HG03469 (cell line): ENCODE measurements around the gene PDE6B.
"Not testable (repeated sequence)": the region's sequence is repeated elsewhere in the genome, so short reads cannot be mapped to it uniquely, and the experiment has no call there.

Source experiments
- ATAC-seq: cut with Tn5 transposase; IDR thresholded peaks from one replicate; pipeline ENCODE4 v1.9.1; 2021; ENCODE audit warnings: mild to moderate bottlenecking, moderate library complexity, moderate number of reproducible peaks; ENCODE audit not compliant: unreplicated experiment

Gene PDE6B

DNA sequence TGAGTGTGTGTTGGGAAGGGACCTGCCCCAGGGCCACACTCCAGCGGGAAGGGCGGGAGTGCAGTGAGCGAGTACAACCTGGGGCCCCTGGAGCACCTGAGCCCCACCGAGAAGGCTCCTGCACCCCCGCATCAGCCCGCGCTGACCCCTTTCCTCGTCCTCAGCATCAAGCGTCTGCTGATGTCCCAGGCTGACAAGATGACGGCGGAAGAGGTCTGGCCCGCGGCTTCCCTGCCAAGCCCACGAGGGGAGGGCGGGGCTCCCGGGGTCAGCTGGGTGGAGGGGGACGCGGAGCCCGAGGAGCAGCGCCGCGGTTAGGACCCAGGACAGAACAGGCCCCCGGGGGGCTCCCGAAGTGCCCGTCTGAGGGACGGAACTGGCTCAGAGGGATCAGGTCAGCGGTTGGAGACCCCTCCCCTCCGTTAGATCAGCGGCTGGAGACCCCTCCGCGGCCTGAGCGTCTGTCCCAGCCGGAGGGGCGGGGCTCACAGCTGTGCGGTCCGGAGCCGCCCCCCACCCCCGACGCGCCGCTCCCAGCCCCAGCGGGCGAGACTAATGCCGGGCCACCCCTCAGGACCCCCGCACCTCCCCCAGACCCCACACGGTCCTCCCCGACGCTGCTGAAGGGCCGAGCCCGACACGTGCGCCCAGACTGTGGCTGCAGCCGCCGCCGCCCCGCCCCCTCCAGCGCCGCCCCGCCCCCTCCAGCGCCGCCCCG, 55.7 kb downstream of the PDE6B start:
- ATAC-seq: no peak

DNA sequence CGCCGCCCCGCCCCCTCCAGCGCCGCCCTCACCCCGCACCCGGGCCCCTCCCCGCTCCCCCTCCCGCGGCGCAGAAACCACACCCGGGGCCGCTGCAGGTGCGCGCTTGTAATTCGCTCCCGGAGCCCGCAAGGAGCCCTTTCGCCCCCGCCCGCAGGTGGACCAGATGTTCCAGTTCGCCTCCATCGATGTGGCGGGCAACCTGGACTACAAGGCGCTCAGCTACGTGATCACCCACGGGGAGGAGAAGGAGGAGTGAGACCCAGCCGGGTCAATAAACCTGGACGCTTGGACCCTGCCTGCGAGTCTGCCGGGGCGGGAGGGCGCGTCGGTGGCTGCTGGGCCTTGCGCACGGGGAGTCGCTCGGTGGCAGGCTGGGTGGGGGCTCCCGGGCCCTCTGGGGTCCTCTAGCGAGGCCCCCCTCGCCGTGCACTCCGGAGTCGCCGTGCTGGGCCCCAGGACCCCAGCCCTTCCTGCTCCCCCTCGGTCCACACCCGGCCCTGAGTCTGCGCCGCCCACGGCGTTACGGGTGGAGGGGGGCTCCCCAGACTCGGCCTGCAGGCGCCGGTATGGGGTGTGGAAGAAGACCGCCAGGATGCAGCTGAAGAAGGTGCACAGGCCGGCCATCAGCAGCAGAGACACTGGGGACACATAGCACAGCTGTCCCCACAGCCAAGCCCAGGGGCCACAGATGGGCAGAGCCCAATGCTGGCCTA, 56.5 kb downstream of the PDE6B start:
- ATAC-seq: no peak

DNA sequence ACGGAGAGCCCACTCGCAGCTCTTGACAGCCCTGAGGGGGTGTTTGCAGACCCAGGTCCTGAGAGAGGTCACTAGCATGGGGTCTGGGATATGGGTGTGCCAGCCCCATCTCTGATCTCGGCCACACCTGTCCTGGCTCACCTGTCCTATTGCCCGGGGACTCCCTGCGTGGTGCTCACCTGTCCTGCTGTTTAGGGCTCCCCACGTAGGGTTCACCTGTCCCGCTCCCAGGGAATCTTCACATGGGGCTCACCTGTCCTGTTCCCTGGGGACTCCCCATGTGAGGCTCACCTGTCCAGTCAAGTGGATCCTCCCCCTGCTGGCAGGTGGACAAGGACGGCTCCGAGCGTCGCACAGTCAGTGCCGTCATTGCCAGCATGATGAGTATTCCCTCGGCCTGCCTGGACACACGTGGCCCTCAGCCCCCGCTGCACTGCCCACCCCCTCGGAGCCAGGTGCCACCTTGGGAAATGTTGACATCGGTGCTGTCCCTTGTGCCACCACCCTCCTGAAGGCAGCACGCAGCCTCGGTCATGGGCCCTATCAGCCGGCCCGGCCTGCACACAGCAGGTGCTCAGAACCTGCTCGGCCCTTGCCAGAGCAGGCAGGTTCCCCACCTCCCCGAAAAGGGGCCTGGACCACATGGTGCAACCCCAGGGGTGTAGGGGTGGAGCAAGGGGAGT, 57.3 kb downstream of the PDE6B start:
- ATAC-seq: no peak

DNA sequence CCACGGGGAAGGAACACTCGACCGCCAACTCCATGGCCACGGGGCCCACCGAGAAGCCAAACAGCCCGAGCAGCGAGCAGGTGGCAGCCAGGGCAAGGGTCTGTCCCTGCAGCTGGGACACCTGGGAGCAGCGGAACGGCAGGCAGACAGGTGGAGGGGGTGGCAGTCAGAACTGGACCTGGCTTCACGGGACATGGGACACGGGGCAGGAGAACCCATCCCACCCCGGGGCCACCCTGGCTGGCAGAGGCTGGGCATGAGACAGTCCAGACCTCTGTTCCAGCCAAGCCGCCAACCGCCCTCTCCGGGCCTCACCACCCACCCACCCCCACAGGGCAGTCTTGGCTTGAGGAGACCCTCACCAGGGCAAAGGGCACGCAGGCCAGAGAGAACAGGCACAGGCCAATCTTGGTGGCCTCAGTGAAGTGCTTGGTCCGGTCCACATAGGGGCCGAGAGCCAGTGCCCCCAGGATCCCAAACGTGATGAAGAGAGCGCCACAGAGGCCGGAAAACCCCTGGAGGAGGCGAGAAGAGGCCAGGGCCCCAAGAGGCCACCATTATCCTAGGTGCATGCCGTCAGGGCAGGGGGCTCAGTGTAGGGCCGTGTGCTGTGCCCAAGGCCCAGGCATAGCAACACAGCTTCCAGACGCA, 58.0 kb downstream of the PDE6B start:
- ATAC-seq: no peak

DNA sequence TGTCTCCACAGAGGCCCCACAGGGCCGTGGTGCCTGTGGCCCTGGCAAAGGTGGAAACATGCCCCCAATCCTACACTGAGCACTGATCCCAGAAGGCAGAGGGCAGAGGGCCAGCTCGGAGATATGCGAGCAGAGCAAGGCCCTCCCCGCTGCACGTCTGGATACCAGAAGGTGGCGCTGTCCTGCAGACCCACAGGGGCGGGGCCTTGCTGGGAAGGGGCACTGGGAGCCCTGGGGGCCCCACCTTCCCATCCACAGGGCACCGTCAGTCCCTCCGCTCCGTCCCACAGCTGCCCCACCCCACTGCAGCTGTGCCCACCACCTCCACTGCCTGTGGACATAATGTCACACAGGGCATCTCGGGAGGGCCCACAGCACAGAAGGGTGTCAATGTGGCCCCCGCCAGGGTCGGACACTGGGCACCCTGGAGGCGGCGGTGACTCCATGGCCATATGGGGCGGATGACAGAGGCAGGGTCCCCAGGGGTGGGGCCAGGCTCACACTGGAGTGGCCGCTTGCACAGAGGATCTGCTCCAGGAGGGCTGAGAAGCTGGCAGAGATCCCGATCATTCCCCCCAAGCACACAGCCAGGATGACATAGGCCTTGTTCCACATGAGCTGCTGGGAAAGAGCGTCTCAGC, 58.7 kb downstream of the PDE6B start:
- no peak for ATAC-seq

DNA sequence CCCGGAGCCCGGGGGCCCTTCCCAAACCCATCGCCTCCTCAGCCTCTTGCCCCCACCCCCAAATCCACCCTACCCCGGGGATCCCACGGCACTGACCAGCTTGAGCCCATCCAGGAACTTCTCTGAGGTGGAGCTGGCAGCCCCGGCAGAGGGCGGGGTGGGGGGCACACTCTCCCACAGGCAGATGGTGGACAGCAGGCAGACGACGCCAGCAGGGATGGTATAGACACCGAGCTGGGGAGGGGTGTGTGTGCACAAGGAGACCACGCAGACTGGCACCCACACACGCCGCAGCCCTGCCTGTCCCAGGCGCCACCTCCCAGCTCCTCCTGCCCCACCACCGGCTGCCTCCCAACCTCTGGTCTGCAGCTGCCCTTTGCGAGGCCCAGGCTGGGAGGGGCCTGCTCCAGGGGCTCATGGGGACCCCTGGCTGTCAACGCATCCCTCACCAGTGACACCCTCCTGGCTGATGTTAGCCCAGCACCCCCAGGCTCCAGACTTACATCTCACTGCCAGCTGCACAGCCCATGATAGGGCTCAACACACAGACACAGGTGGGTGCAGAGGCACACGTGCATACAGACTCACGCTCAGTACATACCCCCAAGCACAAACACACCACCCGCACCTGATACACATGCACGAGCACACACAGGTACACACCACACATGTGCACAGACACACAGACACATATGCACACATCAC, 59.4 kb downstream of the PDE6B start:
- no peak for ATAC-seq

DNA sequence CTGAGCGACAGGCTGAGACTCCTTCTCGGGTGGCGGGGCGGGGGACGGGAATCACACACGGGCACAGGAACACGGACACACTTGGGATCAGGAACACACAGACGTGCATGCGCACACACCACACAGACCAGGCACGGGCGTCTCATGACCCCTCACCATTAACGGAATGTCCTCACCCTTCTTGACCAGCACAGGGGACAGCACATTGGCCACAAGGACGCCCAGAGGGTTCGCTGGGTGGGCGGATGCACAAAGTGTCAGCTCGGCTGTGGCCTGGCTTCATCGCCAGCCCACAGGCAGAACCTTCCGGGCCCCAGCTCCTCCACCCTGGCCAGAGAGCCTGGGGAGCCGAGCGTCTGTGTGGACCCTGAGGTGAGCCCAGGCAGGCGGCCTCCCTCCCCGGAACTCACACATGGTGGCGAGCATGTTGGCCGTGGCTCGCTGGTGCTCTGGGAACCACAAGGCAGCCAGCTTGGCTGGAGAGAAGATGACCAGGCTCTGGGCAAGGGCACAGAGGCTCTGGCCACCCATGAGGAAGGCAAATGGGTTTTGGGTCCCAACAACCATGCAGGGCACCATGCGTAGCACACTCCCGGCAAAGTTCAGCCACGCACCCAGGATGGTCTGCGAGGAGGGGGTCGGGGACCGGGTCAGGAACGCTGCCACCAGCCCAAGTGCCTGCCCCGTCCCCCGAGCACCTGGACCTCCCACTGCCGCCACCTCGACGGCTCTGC, 60.5 kb downstream of the PDE6B start:
- no peak for ATAC-seq

DNA sequence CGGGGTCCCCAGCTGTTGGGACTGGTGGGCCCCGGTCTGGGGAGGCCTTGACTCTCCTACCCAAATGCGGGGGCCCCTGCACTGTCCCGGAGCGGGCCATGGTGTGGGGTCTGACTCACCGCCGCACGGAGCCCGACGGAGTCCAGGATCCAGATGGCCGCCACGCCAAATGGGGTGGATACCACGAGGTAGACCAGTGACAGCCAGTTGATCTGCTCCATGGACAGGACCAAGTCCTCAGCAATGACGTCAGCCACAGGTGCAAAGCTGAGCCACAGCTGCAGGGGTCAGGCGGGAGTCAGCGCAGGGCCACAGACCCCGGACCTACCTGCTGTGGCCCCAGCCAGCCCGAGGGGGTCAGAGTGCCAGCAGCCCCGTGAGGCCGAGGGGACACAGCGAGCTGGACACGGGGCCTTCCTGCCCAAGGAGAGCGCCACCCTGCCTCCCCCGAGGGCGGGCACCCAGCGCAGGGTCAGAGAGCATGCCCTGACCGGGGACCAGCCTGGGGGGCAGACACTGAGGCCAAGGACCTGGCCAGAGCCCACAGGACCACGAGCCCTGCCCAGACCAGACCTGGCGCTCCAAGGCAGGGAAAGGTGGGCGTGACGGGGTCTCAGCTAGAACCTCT, 61.2 kb downstream of the PDE6B start:
- no peak for ATAC-seq

DNA sequence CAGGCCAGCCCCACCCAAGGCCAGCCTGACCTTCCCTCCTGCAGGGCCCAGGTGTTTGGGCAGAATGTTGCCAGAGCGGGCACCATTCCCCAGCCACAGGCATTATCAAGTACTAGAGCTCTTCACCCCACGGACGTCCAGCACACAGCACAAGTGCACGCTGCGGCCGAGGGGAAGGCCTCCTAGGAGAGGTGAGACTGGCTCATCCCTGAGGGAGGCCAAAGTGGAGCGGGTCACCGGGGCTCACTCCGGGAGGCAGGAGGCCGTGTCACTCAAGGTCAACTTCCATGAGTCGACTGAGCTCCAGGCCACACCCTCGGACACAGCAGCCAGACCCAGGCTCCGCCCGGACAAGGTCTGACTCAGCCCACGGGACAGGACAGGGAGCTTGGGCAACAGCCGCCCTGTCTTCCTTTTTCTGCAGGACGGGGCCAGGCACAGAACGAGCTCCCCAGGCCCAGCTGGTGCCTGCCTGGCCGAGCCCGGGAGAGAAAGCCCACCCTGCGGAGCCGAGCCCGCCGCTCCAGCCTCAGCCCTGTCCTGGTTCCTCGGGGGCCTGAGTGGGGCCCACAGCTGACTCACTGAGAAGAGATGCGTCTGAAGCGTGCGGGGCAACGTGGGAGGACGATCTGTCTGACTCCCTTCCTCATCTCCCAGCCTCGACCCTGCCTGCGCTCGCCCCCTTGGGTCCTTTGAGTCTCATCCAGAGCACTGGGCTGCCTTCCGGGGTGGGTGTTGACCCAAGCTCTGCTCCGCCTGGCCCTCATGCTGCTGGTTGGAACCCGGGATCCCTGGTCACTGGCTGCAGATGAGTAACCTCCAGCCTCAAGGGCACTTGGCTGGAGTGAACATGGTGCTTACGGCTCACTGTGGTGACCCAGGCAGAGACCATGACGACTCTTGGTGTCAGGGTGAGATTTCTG, 61.9 kb downstream of the PDE6B start:
- ATAC-seq: no peak

DNA sequence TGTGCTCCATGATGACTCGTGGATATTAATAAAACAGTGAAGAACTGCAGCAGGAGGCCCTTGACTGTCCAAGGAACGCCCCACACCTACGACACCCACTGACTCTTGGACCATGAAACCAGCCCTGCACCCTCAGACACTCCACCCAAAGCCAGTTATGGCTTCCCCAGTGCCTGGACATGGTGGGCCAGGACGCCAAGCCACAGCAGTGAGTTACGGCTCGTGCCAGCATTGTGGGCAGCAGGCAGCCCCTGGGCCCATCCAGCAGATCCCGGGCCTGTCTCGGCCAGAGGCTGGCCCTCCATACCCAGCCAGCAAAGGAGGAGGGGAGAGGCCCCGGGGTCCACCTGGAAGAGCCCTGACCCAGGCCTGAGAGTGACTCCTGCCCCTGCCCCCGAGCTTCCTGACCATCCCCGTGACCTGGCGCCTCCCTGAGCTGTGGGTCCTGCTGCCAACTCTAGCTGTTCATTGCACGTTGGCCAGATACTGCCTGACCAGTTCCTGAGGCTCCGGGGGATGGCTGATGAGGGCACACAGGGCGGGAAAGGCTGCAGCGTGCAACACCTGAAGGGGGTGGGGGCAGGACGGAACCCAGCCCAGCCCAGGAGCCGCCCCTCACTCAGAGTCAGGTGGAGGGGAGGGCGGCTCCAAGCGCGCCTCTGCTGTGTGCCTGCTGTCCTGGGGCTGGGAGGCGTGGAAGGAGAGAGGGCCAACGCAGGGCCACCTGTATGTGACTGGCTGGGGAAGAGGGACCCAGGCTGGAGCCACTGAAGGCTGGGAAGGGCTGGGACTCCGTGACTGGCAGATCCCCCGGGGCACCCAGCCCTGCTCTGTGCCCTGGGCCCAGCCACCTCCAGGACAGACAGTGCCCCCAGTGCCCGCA, 62.8 kb downstream of the PDE6B start:
- ATAC-seq: no peak

DNA sequence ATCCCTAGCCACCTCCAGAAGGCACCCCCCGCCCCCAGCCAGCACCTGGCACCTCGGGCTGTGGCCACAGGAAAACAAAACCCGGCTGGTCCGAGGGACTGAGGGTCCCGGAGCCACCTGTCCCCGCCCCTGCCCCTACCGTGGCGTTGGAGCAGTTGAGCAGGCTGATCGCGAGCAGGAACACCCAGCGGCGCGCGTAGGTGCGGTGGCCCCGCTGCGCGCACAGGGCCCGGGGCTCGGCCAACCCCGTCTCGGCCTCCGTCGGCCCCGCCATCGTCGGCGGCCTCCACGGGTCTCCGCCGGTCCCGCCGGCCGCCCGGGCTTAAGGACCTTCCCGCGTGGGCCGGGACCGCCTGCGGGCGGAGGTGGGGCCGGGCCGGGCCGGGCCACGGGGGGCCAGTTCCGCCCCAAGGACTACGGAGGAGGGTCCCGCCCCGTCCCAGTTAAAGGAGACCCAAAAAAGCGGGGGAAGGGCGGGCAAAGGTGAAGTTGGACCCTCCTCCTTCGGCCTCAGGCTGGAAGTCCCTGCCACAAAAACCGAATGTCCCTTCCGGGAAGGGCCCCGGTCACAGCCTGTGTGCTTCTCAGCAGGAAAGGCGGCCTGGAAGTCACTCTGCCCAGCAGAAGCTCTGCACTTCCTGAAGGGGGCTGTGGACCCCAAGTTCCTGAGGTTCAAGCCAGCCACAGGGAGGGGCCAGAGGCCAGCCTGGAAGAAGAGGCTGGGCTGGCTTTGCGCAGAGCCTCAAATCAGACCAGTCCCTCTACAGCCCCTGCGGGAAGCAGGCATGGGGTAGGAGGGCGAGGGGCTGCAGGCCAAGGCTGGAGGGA, 63.7 kb downstream of the PDE6B start, which contains the start of gene SLC49A3:
Gene SLC49A3, minus strand, starts transcription at position 298 of the 828 bp plus-strand sequence. Its CDS starts 24 bp downstream, at position 274.
- no peak for ATAC-seq

DNA sequence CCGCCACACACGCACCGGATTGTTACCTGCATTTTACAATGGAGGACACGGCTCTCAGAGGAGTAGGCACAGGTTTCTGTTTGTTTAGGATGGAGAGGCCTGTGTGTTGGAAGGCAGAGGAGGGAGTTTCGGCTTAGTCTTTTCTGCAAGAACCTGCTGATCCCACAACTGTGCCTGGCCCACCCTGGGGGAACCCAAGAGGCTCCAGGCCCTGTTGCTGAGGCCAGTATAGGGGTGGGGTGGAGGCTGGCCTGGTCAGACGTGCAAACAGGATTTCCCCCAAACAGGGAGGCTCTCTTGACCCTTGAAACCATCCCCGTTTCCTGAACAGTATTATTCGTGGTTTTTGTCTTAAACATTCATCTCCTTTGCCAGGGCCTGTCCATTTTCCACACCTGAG, 64.3 kb downstream of the PDE6B start:
- no peak for ATAC-seq

DNA sequence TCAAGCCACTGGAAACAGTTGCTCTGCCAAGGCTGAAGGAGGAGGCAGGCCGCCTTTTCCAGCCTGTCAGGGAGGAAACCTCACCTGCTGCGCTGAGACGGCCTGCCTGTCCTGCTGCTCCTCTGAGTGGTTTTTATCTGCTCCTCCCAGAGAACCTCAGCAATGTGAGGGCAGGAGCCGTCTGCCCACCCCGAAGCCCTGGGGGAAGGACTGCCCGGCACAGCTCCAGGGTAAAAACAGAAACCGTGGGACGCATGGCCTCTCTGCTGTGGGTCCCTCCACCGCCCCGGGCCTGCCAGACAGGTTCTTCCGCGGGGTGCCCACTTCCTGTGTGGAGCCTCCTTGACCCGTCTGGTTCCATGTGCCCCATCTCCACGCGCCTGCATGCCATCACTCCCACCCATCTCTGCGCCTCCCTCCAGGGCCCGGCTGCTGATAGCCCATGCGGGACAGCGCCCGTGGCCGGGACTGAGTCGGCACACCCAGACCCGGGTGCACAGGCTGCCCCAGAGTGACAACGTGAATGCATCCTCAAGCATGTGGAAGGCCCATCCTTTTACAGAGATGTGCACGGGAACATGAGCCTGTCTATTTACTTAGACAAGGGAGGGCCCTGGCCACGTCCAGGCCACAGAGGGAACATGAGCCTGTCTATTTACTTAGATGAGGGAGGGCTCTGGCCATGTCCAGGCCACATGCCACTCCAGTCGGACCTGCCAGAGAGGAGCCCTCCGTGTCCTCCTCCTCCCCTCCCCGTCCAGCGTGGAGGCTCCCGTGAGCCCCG, 67.6 kb downstream of the PDE6B start:
- ATAC-seq: no peak

DNA sequence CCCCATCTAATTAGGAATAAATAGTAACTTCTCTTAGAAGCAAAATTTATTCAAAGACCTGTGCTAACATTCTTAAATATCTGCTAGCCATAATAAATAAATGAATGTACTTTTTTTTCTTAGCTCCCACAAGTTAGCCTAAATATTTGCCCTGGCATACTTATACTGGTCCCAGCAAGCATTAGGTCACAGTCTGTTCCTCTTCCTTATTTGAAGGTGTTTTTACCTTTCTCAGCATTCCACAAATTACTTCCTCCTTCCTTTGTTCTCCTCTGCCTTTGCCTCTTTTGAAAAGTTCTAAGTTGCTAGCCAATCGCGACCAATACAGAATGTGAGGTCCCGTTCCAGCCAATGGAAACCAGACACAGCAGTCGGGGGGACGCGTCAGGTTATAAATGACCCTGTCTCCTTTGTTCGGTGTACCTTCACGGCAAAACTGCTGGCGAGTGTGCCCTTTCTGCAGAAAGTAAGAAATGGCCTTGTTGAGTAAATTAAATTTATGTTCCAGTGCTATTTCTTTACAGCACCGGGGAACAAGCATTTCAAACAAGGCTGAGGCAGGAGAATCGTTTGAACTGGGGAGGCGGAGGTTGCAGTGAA, 69.1 kb downstream of the PDE6B start:
- not testable (repeated sequence) for ATAC-seq
